Ammon's horn (tissue), 1 donor: ENCODE data around the gene HOOK2.
"Not testable (repeated sequence)": the region's sequence is repeated elsewhere in the genome, so short reads cannot be mapped to it uniquely, and the experiment has no call there.

Source experiments
- DNase-seq: peaks from one replicate; pipeline ENCODE4 v3.0.0-alpha.2; 2016; ENCODE audit warnings: low spot score

HOOK2 gene, protein sequence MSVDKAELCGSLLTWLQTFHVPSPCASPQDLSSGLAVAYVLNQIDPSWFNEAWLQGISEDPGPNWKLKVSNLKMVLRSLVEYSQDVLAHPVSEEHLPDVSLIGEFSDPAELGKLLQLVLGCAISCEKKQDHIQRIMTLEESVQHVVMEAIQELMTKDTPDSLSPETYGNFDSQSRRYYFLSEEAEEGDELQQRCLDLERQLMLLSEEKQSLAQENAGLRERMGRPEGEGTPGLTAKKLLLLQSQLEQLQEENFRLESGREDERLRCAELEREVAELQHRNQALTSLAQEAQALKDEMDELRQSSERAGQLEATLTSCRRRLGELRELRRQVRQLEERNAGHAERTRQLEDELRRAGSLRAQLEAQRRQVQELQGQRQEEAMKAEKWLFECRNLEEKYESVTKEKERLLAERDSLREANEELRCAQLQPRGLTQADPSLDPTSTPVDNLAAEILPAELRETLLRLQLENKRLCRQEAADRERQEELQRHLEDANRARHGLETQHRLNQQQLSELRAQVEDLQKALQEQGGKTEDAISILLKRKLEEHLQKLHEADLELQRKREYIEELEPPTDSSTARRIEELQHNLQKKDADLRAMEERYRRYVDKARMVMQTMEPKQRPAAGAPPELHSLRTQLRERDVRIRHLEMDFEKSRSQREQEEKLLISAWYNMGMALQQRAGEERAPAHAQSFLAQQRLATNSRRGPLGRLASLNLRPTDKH

DNA sequence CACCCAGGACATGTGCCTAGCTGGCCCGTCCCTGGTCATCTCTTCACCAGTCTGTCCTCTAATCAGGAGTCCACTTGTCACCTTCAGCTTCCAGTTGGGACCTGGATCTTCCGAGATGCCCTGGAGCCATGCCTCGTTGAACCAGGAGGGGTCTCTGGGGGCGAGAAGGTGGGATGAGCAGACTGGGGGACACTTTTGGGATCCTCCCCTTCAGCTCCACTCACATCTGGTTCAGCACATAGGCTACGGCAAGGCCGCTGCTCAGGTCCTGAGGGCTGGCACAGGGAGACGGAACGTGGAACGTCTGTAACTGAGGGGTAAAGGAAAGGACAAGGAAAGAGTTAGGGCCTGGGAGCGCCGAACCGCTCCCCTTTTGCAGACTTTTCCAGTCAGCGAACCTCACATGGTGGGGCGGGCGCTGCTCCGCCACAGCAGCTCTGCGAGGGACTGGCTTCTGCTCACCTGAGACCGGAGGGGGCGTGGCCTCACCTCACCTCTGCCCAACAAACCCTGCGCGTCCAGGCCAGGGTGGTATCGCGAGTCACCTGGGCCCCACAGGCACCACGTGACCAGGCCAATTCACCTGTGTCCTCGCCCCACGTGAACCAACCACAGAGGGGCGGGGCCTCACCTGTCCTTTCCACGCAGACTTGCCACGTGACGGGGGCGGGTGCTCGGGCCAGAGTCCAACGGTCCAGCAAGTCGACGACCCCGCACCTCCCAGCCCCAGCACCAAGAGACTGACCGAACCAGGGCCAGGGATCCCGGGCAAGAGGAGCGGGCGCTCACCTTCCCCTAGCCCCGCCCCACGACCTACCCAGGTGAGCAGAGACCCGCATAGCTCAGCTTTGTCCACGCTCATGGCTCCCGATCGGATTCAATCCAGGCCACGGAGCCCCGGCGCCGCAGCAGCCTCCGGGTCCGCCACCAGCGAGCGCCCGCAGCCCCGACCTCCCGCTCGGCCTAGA is at the start of gene HOOK2:
TSS of gene HOOK2 (minus strand) at position 965 of the 968 bp plus-strand sequence. CDS start at position 862, 103 bp downstream.
- no peak for DNase-seq

DNA sequence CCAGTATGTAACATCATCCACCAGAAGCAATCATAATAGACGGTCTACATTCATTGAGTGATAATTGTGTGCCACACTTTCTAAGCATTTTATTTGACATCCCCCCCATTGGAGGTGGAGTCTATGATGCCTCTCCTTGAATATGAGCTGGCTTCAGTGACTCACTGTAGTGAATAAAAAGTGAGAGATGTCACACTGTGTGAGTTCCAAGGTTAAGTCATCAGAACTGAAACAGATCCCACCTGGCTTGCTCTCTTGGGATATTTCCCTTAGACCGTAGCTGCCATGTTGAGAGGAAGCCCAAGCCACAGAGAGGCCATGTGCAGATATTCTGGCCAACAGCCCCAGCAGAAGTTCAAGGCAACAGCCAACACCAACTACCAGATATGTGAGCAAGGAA is 46.4 kb upstream of the HOOK2 start:
- DNase-seq = no peak

DNA sequence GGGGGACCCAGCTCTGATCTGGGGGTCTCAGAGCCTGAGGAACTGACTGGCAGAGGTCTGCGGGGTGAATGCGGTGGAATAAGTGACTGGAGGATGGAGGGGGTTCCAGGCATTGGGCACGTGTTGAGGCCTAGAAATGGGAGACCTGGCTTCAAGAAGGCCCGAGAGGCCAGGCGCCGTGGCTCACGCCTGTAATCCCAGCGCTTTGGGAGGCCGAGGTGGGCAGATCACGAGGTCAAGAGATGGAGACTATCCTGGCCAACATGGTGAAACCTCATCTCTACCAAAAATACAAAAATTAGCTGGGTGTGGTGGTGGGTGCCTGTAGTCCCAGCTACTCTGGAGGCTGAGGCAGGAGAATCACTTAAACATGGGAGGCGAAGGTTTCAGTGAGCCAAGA is 42.5 kb upstream of the HOOK2 start:
- DNase-seq = not testable (repeated sequence)

- not testable (repeated sequence) for DNase-seq
These were observed 41.8 kb upstream of the HOOK2 start for GRCh38 chr19:12817188-12817587.

GRCh38 chr19:12815088-12815487 is 39.7 kb upstream of the HOOK2 start:
- DNase-seq = no peak

DNA sequence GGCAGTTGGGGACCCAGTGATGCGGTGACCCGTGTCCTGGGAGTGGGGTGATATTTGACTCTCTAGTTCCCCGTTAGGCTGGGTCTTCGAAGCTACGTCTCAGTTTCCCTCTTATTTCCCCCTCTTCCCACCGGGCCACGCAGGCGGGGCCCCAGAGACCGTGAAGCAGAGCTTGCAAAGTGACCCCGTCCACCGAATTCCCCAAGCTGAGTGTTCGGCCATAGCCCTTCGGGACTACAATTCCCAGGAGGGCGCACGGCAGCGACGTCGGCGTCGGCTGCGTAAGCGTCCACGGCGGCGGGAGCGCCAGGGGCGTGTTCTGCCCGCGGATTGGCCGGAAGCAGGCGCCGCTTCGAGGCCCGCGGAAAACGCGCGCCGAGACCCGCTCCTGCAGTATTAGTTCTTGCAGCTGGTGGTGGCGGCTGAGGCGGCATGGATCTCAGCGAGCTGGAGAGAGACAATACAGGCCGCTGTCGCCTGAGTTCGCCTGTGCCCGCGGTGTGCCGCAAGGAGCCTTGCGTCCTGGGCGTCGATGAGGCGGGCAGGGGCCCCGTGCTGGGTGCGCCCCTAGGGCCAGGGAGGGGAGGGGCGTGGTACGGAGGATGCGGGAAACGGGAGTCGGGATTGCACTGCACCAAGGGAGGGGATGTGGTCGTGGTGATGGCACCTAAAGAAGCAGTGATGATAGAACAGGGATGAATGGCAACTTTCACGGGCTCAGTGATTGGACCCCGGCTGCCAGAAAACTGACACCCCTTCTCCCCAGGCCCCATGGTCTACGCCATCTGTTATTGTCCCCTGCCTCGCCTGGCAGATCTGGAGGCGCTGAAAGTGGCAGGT is 31.1 kb upstream of the HOOK2 start, which contains the start of gene RNASEH2A:
TSS of gene RNASEH2A (plus strand) at position 343 of the 840 bp plus-strand sequence. CDS start at position 433, 90 bp downstream.
- peak; percentile 96 for DNase-seq

DNA sequence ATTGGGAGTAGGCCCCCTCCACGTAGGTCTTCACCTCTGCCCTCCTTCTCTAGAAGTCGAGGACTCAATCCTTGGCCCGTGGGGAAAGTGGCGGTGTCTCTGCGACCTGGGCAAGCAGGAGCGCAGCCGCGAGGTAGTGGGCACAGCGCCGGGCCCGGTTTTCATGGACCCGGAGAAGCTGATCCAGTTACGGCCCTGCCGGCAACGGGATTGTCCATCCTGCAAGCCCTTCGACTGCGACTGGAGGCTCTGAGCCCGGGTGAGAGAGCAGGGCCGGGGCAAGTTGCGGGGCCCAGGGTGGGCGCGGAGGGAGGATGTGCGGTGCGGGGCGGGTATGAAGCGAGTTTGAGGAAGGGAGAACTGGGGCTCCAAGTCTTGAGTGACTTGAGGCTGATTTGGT is 28.7 kb upstream of the HOOK2 start:
- DNase-seq = no peak

DNA sequence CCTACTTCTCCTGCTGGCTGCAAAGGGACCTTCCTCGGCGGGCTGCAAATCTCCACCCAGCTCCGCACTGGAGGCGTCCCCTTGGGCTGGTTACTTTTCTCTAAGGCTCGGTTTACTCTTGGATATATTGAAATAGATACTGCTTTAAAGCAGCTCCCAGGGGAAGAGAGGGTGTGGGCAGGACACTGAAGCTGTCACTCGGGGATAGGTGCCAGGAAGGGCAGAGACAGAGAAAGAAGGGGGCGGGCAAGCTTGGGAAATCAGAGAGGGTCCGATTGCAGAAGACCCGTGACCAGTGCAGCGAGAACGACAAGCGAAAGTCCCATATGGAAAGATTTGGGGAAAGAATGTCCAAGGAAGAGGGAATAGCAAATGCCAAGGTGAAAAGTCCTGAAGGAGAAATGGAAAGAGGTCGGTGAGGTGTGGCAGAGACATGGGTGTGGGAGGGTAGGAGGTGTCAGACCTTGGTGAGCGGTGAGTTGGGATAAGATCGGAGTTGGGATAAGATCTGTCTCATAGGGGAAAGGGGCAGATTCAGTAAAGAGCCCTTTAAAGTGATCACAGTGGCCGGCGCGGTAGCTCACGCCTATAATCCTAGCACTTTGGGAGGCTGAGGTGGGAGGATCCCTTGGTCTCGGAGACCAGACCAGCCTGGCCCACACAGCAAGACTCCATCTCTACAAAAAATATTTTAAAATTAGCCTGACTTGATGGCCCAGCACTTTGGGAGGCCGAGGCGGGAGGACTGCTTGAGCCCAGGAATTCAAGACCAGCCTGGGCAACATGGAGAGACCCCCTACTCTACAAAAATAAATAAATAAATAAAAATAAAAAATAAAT is 27.1 kb upstream of the HOOK2 start:
- no peak for DNase-seq

- DNase-seq = peak; percentile 89
These were observed 26.3 kb upstream of the HOOK2 start, which contains the start of the genes PRDX2 and THSD8 for GRCh38 chr19:12801466-12802266. Gene PRDX2, minus strand, starts transcription at chr19:12801800. Its CDS starts 539 bp downstream, at chr19:12801261. Gene THSD8, plus strand, starts transcription at chr19:12802069. Its CDS starts 3 bp downstream, at chr19:12802072.

GRCh38 chr19:12800923-12801465 is 25.6 kb upstream of the HOOK2 start:
- DNase-seq = no peak

DNA sequence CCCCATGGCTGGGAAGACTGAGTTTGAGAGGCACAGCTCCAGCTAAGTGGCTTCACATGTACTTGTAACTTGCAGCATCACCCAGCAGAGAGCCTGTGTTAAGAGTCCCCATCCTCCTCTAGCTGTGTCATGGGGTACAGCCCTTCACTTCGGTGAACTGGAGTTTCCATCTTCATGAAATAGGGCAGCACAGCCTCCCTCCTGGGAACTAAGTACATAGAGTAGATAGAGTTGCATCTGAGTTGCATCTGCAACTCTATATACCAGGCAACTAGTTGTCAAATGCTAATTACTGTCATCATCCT is 25.1 kb upstream of the HOOK2 start:
- no peak for DNase-seq

GRCh38 chr19:12799742-12800465 is 24.6 kb upstream of the HOOK2 start:
- no peak for DNase-seq

- DNase-seq = not testable (repeated sequence)
These were observed 22.3 kb upstream of the HOOK2 start for GRCh38 chr19:12797607-12798006.

- no peak for DNase-seq
These were observed 21.8 kb upstream of the HOOK2 start for GRCh38 chr19:12797141-12797587.

- peak; percentile 91 for DNase-seq
These were observed 21.1 kb upstream of the HOOK2 start for GRCh38 chr19:12796146-12797071.

- no peak for DNase-seq
These were observed 19.6 kb upstream of the HOOK2 start for GRCh38 chr19:12794971-12795381.
